Measurements from ENCODE around the gene TNIP2.

The TNIP2 gene, protein sequence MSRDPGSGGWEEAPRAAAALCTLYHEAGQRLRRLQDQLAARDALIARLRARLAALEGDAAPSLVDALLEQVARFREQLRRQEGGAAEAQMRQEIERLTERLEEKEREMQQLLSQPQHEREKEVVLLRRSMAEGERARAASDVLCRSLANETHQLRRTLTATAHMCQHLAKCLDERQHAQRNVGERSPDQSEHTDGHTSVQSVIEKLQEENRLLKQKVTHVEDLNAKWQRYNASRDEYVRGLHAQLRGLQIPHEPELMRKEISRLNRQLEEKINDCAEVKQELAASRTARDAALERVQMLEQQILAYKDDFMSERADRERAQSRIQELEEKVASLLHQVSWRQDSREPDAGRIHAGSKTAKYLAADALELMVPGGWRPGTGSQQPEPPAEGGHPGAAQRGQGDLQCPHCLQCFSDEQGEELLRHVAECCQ

DNA sequence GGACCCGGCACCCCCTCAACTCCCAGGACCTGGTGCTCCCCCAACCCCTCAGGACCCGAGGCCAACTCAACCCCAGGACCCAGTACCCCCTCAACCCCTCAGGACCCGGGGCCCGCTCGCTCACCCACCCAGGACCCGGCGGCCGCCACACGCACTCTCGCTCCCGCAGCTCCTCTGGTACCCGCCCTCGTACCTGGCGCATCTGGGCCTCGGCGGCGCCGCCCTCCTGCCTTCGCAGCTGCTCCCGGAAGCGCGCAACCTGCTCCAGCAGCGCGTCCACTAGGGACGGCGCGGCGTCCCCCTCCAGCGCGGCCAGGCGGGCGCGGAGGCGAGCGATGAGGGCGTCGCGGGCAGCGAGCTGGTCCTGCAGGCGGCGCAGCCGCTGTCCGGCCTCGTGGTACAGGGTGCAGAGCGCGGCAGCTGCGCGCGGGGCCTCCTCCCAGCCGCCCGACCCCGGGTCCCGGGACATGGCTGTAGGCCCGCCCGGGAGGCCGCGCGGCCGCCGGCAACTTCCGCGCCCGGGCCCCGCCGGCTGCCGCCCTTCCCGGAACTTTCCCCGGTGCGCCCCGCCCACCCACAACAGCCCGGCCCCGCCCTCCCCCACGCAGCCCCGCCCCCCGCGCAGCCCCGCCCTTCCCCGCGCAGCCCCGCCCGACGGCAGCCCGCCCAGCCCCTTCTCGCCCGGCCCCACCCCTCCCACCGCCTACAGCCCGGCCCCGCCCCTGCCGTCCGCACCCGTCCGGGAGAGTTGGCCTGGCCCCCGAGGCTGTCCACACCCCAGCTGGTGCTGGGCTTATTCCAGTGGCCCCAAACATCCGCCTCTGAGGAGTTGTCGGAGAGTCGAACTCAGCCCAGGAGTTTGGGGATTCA lies at the start of gene TNIP2:
Gene TNIP2 (minus strand): TSS at position 516 of the 870 bp plus-strand sequence. CDS start 47 bp downstream, at position 469.
- H3K9ac ChIP-seq (ENCODE audit: low read length), result peak within 1 kb of the TSS; percentile 36
- H3K4me1 ChIP-seq (ENCODE audit: control insufficient read depth, low read depth, low read length), result no peaks in the 10 kb centered on the region
- no peak within 1 kb of the TSS for H3K27ac ChIP-seq (ENCODE audit: low read length)
- H3K4me3 ChIP-seq (ENCODE audit: low read length), result peak within 1 kb of the TSS; percentile 56
- no peaks in the 10 kb centered on the region for H3K9me3 ChIP-seq (ENCODE audit: control insufficient read depth, low read depth, low read length)
- no peaks in the 10 kb centered on the region for H3K27me3 ChIP-seq (ENCODE audit: control insufficient read depth, insufficient read depth, low read length)
- H3K36me3 ChIP-seq (ENCODE audit: control insufficient read depth, low read depth, low read length), result peaks cover 4% of the 10 kb centered on the region

- no peaks in the 10 kb centered on the region for H3K36me3 ChIP-seq (ENCODE audit: control insufficient read depth, low read depth, low read length)
- H3K27me3 ChIP-seq (ENCODE audit: control insufficient read depth, insufficient read depth, low read length), result no peaks in the 10 kb centered on the region
- H3K9me3 ChIP-seq (ENCODE audit: control insufficient read depth, low read depth, low read length), result no peaks in the 10 kb centered on the region
- peaks cover 8% of the 10 kb centered on the region for H3K4me1 ChIP-seq (ENCODE audit: control insufficient read depth, low read depth, low read length)
- H3K27ac ChIP-seq (ENCODE audit: low read length), result no peak overlapping the region
- H3K9ac ChIP-seq (ENCODE audit: low read length), result no peak overlapping the region
- H3K4me3 ChIP-seq (ENCODE audit: low read length), result no peak overlapping the region
Measured at GRCh38 chr4:2804973-2805501, 48.9 kb upstream of the TNIP2 start.

DNA sequence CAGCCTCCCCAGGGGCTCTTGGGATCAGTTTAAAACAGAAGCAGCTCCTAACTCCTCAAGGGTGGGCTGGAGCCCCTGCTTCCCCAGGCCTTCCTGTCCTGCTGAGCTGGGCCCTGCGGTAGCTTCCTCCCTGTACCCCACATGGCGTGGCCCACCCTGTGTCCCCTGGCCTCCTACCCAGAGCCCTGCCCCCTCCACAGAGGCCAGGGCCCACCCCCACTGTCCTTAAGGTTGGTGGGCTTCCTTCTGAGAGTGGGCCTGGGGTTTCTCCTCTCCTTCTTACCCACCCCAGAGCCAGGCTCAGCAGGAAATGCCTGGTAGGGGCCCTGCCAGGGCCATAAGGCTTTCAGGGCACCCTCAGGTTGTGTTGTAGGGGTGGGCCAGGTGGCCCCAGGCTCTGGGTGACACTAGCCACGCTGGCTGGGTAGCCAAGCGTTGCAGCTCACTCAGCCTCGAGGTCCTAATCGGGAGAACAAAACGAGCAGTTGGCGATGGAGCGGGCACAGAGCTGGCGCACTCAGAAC lies 48.4 kb upstream of the TNIP2 start:
- peaks cover 8% of the 10 kb centered on the region for H3K4me1 ChIP-seq (ENCODE audit: control insufficient read depth, low read depth, low read length)
- no peak overlapping the region for H3K9ac ChIP-seq (ENCODE audit: low read length)

GRCh38 chr4:2803624-2804448 lies 47.7 kb upstream of the TNIP2 start:
- H3K9ac ChIP-seq (ENCODE audit: low read length), result no peak overlapping the region
- no peaks in the 10 kb centered on the region for H3K36me3 ChIP-seq (ENCODE audit: control insufficient read depth, low read depth, low read length)
- H3K27ac ChIP-seq (ENCODE audit: low read length), result no peak overlapping the region
- H3K4me3 ChIP-seq (ENCODE audit: low read length), result no peak overlapping the region
- no peaks in the 10 kb centered on the region for H3K9me3 ChIP-seq (ENCODE audit: control insufficient read depth, low read depth, low read length)
- H3K27me3 ChIP-seq (ENCODE audit: control insufficient read depth, insufficient read depth, low read length), result no peaks in the 10 kb centered on the region
- H3K4me1 ChIP-seq (ENCODE audit: control insufficient read depth, low read depth, low read length), result peaks cover 8% of the 10 kb centered on the region

More for the DNA sequence above, 48.4 kb upstream of the TNIP2 start:
- Histone ChIP-seq H3K36me3 (ENCODE audit: control insufficient read depth, low read depth, low read length) (no peaks in the 10 kb centered on the region), H3K4me3 (ENCODE audit: low read length) (no peak overlapping the region), H3K27ac (ENCODE audit: low read length) (no peak overlapping the region), H3K9me3 (ENCODE audit: control insufficient read depth, low read depth, low read length) (no peaks in the 10 kb centered on the region), H3K27me3 (ENCODE audit: control insufficient read depth, insufficient read depth, low read length) (no peaks in the 10 kb centered on the region)

- Histone ChIP-seq H3K9ac (ENCODE audit: low read length) (no peak overlapping the region), H3K9me3 (ENCODE audit: control insufficient read depth, low read depth, low read length) (no peaks in the 10 kb centered on the region), H3K36me3 (ENCODE audit: control insufficient read depth, low read depth, low read length) (no peaks in the 10 kb centered on the region), H3K27me3 (ENCODE audit: control insufficient read depth, insufficient read depth, low read length) (no peaks in the 10 kb centered on the region), H3K4me3 (ENCODE audit: low read length) (no peak overlapping the region), H3K27ac (ENCODE audit: low read length) (no peak overlapping the region), H3K4me1 (ENCODE audit: control insufficient read depth, low read depth, low read length) (peaks cover 8% of the 10 kb centered on the region)
Measured at GRCh38 chr4:2802618-2803531, 46.7 kb upstream of the TNIP2 start.

GRCh38 chr4:2800691-2801596 lies 44.8 kb upstream of the TNIP2 start:
- Histone ChIP-seq H3K4me3 (ENCODE audit: low read length) (no peak overlapping the region), H3K36me3 (ENCODE audit: control insufficient read depth, low read depth, low read length) (no peaks in the 10 kb centered on the region), H3K9ac (ENCODE audit: low read length) (no peak overlapping the region), H3K4me1 (ENCODE audit: control insufficient read depth, low read depth, low read length) (peaks cover 8% of the 10 kb centered on the region), H3K9me3 (ENCODE audit: control insufficient read depth, low read depth, low read length) (no peaks in the 10 kb centered on the region), H3K27me3 (ENCODE audit: control insufficient read depth, insufficient read depth, low read length) (no peaks in the 10 kb centered on the region), H3K27ac (ENCODE audit: low read length) (no peak overlapping the region)

DNA sequence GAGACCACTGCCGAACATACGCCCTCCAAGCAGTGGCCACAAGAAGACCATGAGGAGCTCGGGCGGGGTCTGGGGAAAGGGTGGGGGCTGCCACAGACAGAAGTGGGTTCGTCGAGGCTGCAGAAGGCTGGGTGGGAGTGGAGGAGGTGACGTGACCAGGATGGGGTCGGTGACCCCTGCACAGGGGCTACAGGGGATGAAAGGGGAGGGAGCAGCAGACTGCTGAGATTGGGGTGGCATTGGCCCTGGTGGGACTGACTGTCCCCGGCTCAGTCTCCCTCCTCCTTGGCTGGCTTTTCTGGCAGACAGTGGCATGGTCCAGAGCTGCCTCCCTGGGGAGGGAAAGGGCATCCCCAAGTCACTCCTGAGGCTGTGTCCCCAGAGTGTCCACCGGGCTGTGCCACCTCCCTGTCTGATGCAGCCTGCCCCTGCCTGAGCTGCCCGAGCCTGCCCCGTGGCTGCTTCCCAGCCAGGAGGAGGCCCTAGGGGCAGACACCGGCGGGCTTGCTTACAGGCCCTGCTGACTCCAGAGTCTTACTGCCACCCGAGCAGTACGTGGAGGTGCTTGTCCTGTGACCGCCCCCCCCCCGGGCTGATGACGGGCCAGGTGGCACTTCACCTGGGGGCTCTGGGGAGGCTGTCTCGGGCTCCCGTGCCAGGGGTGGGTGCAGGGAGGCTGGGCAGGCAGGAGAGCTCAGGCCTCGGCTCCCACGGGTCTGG lies 44.0 kb upstream of the TNIP2 start:
- no peak overlapping the region for H3K9ac ChIP-seq (ENCODE audit: low read length)
- no peak overlapping the region for H3K27ac ChIP-seq (ENCODE audit: low read length)
- no peaks in the 10 kb centered on the region for H3K9me3 ChIP-seq (ENCODE audit: control insufficient read depth, low read depth, low read length)
- H3K4me1 ChIP-seq (ENCODE audit: control insufficient read depth, low read depth, low read length), result peaks cover 8% of the 10 kb centered on the region
- no peaks in the 10 kb centered on the region for H3K27me3 ChIP-seq (ENCODE audit: control insufficient read depth, insufficient read depth, low read length)
- H3K36me3 ChIP-seq (ENCODE audit: control insufficient read depth, low read depth, low read length), result no peaks in the 10 kb centered on the region
- no peak overlapping the region for H3K4me3 ChIP-seq (ENCODE audit: low read length)

DNA sequence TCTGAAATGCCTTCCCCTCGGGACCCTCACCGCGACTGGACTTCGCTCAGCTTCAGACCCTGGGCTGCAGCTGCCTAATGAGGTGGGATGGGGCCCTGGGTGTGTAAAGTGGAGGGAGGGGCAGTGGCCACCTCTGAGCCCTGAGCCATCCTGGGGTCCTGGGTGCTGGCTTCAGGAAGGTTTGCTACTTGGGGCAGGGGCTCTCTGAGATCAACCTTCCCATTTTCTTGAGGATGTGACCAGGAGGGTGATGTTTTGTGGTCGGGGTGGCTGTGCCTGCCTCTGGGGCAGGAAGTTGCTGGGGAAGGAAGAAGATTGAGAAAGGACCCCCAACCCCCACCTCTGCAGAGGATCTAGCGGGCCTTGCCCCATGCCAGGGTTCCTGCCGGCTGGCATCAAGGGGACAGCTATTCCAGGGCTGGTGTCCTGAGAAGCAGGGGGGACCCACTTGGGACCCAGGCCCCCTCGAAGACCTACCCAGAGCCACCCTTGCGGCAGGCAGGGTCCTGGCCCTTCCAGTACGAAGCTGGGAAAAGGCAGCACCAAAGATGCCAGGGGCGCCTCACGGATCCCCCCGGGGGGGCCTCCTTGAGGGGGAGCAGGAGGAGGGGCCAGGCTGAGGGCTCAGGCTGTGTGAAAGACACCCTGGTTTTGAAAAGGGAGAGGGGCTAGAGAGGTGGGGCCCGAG lies 43.2 kb upstream of the TNIP2 start:
- peaks cover 8% of the 10 kb centered on the region for H3K4me1 ChIP-seq (ENCODE audit: control insufficient read depth, low read depth, low read length)
- H3K9ac ChIP-seq (ENCODE audit: low read length), result no peak overlapping the region

More for the DNA sequence above, 43.2 kb upstream of the TNIP2 start:
- Histone ChIP-seq H3K4me3 (ENCODE audit: low read length) (no peak overlapping the region), H3K27ac (ENCODE audit: low read length) (no peak overlapping the region), H3K27me3 (ENCODE audit: control insufficient read depth, insufficient read depth, low read length) (peaks cover 4% of the 10 kb centered on the region), H3K9me3 (ENCODE audit: control insufficient read depth, low read depth, low read length) (no peaks in the 10 kb centered on the region), H3K36me3 (ENCODE audit: control insufficient read depth, low read depth, low read length) (no peaks in the 10 kb centered on the region)
